Natural killer cell (primary cell): ENCODE measurements around the gene RSF1. TPM values are rescaled to one million over a fixed set of nuclear protein-coding genes. Genes with fewer than 3 reads are reported as not detected.

ENCODE experiments used
- ATAC-seq, 3 donors: fragments of 150-1000 bp in 2 of 3; fragments of 200-7000 bp in 1 of 3; cut with Tn5 transposase; 1 replicate in 1 of 3; 2 replicates in 2 of 3; pipeline ENCODE4 v1.10.0; 2021; ENCODE audit warnings: mild to moderate bottlenecking in 2 of 3, moderate library complexity in 2 of 3
- DNase-seq, 2 donors: peaks; one replicate each; pipeline versions ENCODE4 v3.0.0 to v3.0.0-alpha.2; 2013 to 2021; ENCODE audit warnings: mixed read lengths in 1 of 2
- H3K27ac ChIP-seq: one replicate; pipeline ENCODE4 v1.5.1; 2013; ENCODE audit warnings: mild to moderate bottlenecking, low read length
- H3K27me3 ChIP-seq: one replicate; pipeline ENCODE4 v1.6.1; 2013; ENCODE audit warnings: low read length; ENCODE audit not compliant: control insufficient read depth, insufficient read depth
- H3K36me3 ChIP-seq: one replicate; pipeline ENCODE4 v1.6.1; 2013; ENCODE audit warnings: low read length; ENCODE audit not compliant: control insufficient read depth, insufficient read depth
- H3K4me1 ChIP-seq: one replicate; pipeline ENCODE4 v1.6.1; 2013; ENCODE audit warnings: low read length; ENCODE audit not compliant: control insufficient read depth, insufficient read depth
- H3K4me3 ChIP-seq: one replicate; pipeline ENCODE4 v1.5.1; 2013; ENCODE audit warnings: low read length
- H3K9me3 ChIP-seq: one replicate; pipeline ENCODE4 v1.6.1; 2013; ENCODE audit warnings: low read length; ENCODE audit not compliant: control insufficient read depth, insufficient read depth
- H3K27ac Mint-ChIP-seq, 2 donors: one replicate each; pipeline ENCODE4 v1.8.0; 2022; ENCODE audit warnings: mild to moderate bottlenecking in 2 of 2, mixed read lengths in 2 of 2, moderate library complexity in 1 of 2
- H3K27me3 Mint-ChIP-seq, 2 donors: one replicate each; pipeline ENCODE4 v1.8.0; 2022; ENCODE audit warnings: low read depth in 2 of 2, mixed read lengths in 2 of 2
- H3K36me3 Mint-ChIP-seq: one replicate; pipeline ENCODE4 v1.8.0; 2022; ENCODE audit warnings: mixed read lengths
- H3K4me1 Mint-ChIP-seq, 2 donors: one replicate each; pipeline ENCODE4 v1.8.0; 2022; ENCODE audit warnings: mixed read lengths in 2 of 2
- H3K4me3 Mint-ChIP-seq: one replicate; pipeline ENCODE4 v1.8.0; 2022; ENCODE audit warnings: mild to moderate bottlenecking, moderate library complexity, mixed read lengths
- H3K9me3 Mint-ChIP-seq, 2 donors: one replicate each; pipeline ENCODE4 v1.8.0; 2022; ENCODE audit warnings: mixed read lengths in 2 of 2
- WGBS: methylation state at CpG from one replicate; pipeline ENCODE4 v1.1.7; 2013; ENCODE audit warnings: missing lambda C conversion rate; ENCODE audit not compliant: insufficient coverage; 5-methylcytosine and 5-hydroxymethylcytosine counted together
- intact Hi-C: fragments of 100-400 bp; cut with micrococcal nuclease; formaldehyde crosslinking; loops from one replicate; pipeline ENCODE4 v1.14.2; 2022
- total RNA-seq, 4 donors: library from RNA; stranded (reverse); fragments of 120-200 nt in 1 of 4; gene quantifications; one replicate each; pipeline versions ENCODE4 v1.2.3 to v1.2.4, GENCODE V29; 2013 to 2022
- TF ChIP-seq, protein P1 (sequence below): fragments of 200-600 bp; IDR thresholded peaks from one replicate; pipeline ENCODE4 v1.8.0; 2022; ENCODE audit warnings: antibody characterized with exemption

The RSF1 gene
- total RNA-seq, 3 donors from 2014 or later (not counting 1 experiment from before 2014, with no cell fraction given), result 87.3 to 119 (median 110) TPM

DNA sequence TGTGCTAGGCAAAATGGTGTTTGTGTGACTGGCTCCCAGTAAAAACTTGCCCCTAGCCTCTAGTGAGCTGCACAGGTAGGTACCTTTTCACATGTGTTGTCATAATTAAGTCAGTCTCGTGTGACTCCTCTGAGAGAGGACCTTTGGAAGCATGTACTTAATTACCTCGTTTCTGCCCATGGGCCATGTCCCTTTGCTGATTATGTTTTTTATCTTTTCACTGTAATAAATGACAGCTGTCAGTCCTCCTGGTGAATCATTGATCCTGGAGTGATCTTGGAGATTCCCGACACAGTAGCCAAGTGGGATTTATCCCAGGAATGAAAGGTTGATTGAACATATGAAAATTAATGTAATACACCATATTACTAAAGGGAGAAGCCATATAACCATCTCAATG lies 170.4 kb downstream of the RSF1 start:
- whole genome bisulfite sequencing, result 76% methylated on average over 2 of the region's 3 CpGs
- H3K4me3 ChIP-seq, result no peak overlapping the region
- intact Hi-C loops, result no loop called here
- Mint-ChIP-seq H3K9me3 (no peaks in the 10 kb centered on the region), H3K27me3 (peaks cover 0 to 3% of the 10 kb centered on the region in 2 donors), H3K4me1 (no peaks in the 10 kb centered on the region), H3K27ac (no peak overlapping the region), H3K36me3 (no peaks in the 10 kb centered on the region), H3K4me3 (no peak overlapping the region)
- H3K4me1 ChIP-seq, result no peaks in the 10 kb centered on the region
- DNase-seq (no peak), ATAC-seq (no peak)
- no peaks in the 10 kb centered on the region for H3K36me3 ChIP-seq
- no peaks in the 10 kb centered on the region for H3K27me3 ChIP-seq
- H3K27ac ChIP-seq, result no peak overlapping the region
- no peaks in the 10 kb centered on the region for H3K9me3 ChIP-seq
- TF ChIP-seq, protein P1, sequence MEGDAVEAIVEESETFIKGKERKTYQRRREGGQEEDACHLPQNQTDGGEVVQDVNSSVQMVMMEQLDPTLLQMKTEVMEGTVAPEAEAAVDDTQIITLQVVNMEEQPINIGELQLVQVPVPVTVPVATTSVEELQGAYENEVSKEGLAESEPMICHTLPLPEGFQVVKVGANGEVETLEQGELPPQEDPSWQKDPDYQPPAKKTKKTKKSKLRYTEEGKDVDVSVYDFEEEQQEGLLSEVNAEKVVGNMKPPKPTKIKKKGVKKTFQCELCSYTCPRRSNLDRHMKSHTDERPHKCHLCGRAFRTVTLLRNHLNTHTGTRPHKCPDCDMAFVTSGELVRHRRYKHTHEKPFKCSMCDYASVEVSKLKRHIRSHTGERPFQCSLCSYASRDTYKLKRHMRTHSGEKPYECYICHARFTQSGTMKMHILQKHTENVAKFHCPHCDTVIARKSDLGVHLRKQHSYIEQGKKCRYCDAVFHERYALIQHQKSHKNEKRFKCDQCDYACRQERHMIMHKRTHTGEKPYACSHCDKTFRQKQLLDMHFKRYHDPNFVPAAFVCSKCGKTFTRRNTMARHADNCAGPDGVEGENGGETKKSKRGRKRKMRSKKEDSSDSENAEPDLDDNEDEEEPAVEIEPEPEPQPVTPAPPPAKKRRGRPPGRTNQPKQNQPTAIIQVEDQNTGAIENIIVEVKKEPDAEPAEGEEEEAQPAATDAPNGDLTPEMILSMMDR, result no peak

DNA sequence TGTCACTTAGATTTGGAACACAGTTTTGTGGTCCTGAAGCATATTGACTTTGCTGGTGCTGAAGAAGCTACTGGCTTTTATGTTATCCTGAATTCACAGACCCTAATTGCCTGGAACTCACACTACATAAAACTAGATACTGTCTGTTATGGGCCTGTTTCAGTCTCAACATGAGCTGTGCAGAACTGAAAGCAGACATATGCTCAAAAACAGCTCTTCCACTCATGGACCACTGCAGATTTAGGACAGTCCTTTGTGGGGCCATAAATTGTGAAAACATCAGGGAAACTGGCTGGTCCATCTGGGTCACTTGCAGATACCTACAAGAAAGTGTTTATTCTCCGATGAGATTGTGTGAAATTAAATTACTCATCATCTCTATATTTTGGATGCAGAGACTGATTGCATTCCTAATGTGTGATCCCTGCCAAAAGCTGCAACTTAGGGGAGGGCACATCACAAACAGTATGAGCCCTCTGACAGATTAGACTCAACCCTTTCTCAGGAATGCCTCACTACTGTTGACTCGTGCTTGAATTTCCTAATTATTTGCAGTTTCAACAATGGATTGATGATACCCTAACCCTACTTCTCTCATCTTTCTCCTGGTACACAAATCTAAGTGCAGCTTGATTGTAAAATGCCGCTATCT lies 172.7 kb downstream of the RSF1 start:
- ATAC-seq, result no peak
- WGBS, result 94% methylated on average over 3 of the region's 3 CpGs
- no peaks in the 10 kb centered on the region for H3K36me3 Mint-ChIP-seq

DNA sequence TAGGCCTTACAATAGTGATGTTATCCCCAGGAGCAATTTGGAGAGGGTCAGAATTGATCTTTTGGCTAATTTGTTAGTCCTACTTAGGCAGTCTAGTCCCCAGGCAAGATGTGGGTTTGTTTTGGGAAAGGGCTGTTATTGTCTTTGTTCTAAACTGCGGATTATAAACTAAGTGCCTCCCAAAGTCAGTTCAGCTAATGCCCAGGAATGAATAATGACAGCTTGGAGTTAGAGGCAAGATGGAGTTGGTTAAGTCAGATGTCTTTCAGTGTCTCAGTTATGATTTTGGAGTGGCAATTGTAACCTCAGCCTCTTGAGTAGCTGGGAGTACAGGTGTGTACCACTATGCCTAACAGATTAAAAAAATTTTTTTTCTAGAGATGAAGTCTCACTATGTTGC lies 175.6 kb downstream of the RSF1 start:
- Mint-ChIP-seq H3K27ac (no peak overlapping the region), H3K9me3 (no peaks in the 10 kb centered on the region), H3K4me1 (no peaks in the 10 kb centered on the region), H3K4me3 (no peak overlapping the region), H3K36me3 (no peaks in the 10 kb centered on the region), H3K27me3 (peaks cover 0 to 7% of the 10 kb centered on the region in 2 donors)
- Histone ChIP-seq H3K27me3 (no peaks in the 10 kb centered on the region), H3K4me1 (no peaks in the 10 kb centered on the region), H3K27ac (no peak overlapping the region), H3K4me3 (no peak overlapping the region), H3K36me3 (no peaks in the 10 kb centered on the region), H3K9me3 (no peaks in the 10 kb centered on the region)
- 91% methylated on average over 1 of the region's 1 CpG for WGBS
- ATAC-seq (no peak), DNase-seq (no peak)
- TF ChIP-seq, protein P1, result no peak
- intact Hi-C loops, result loop anchor here (5.0 kb wide), 1 partner anchor 377 kb away; the partner anchor contains the start of gene KCTD14

More for the DNA sequence above, 172.7 kb downstream of the RSF1 start:
- Mint-ChIP-seq H3K27ac (no peak overlapping the region), H3K9me3 (no peaks in the 10 kb centered on the region), H3K4me3 (no peak overlapping the region), H3K4me1 (no peaks in the 10 kb centered on the region), H3K27me3 (peaks cover 0 to 7% of the 10 kb centered on the region in 2 donors)
- no peak overlapping the region for H3K4me3 ChIP-seq
- TF ChIP-seq, protein P1, result no peak
- no peaks in the 10 kb centered on the region for H3K4me1 ChIP-seq
- intact Hi-C loops, result loop anchor here (5.0 kb wide), 1 partner anchor 375 kb away; the partner anchor contains the start of gene KCTD14
- DNase-seq, result no peak
- H3K9me3 ChIP-seq, result no peaks in the 10 kb centered on the region
- H3K27me3 ChIP-seq, result no peaks in the 10 kb centered on the region
- no peaks in the 10 kb centered on the region for H3K36me3 ChIP-seq
- no peak overlapping the region for H3K27ac ChIP-seq

DNA sequence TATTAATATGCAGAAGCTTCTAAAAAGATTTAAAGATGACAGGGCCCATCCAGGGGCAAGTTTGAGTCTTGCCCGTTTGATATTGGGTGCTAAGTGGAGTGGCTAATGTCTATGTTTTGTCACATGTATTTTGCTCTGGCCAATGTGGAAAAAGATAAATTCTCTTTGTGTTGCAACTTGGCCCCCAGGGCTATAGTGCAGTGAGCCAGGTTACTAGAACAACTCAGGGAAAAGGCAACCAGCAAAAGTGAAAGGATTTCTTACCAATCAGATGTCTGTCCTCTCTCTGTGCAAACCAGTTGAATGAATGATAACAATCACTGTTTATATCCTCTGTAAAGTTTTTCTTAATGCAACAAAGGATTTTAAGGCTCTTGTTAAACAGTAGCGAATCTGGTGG lies 178.3 kb downstream of the RSF1 start:
- TF ChIP-seq, protein P1, result no peak
- peaks cover 4% of the 10 kb centered on the region for H3K4me1 ChIP-seq
- H3K9me3 ChIP-seq, result no peaks in the 10 kb centered on the region
- ATAC-seq (no peak), DNase-seq (no peak)
- H3K4me3 ChIP-seq, result no peak overlapping the region
- peaks cover 6% of the 10 kb centered on the region in 2 donors for H3K4me1 Mint-ChIP-seq
- H3K9me3 Mint-ChIP-seq, result no peaks in the 10 kb centered on the region
- 92% methylated on average over 2 of the region's 2 CpGs for WGBS
- intact Hi-C loops, result no loop called here
- H3K4me3 Mint-ChIP-seq, result no peak overlapping the region
- H3K27me3 ChIP-seq, result no peaks in the 10 kb centered on the region
- H3K27ac Mint-ChIP-seq, result no peak overlapping the region
- H3K36me3 Mint-ChIP-seq, result no peaks in the 10 kb centered on the region
- H3K27me3 Mint-ChIP-seq, result peaks cover 0 to 5% of the 10 kb centered on the region in 2 donors
- H3K27ac ChIP-seq, result no peak overlapping the region
- no peaks in the 10 kb centered on the region for H3K36me3 ChIP-seq
